H9 (cell line): ENCODE results near the gene POMT2. TPM values are rescaled to one million over a fixed set of nuclear protein-coding genes. Genes with fewer than 3 reads are reported as not detected.

Experiments used
- DNase-seq: peaks from one replicate; pipeline ENCODE4 v3.0.0-alpha.2; 2017
- H2AFZ ChIP-seq: one replicate; pipeline ENCODE4 v1.6.1; 2013; ENCODE audit warnings: mild to moderate bottlenecking, low read length, control low read depth, moderate library complexity
- H2AK5ac ChIP-seq: 2 replicates; pipeline ENCODE4 v1.6.1; 2013; ENCODE audit warnings: low read length, control low read depth, mixed read lengths; ENCODE audit not compliant: insufficient read length
- H2BK120ac ChIP-seq: one replicate; pipeline ENCODE4 v1.6.1; 2013; ENCODE audit warnings: low read depth, mild to moderate bottlenecking, low read length, control low read depth, inconsistent platforms; ENCODE audit not compliant: poor library complexity, severe bottlenecking
- H2BK12ac ChIP-seq: 2 replicates; pipeline ENCODE4 v1.6.1; 2013; ENCODE audit warnings: low read length, control low read depth, mixed read lengths, low read depth; ENCODE audit not compliant: insufficient read length
- H2BK15ac ChIP-seq: 2 replicates; pipeline ENCODE4 v1.6.1; 2013; ENCODE audit warnings: low read depth, low read length, control low read depth
- H2BK20ac ChIP-seq: one replicate; pipeline ENCODE4 v1.6.1; 2013; ENCODE audit warnings: low read depth, mild to moderate bottlenecking, low read length, control low read depth, inconsistent platforms; ENCODE audit not compliant: poor library complexity, severe bottlenecking
- H2BK5ac ChIP-seq: 2 replicates; pipeline ENCODE4 v1.6.1; 2013; ENCODE audit warnings: low read length, control low read depth, mixed read lengths; ENCODE audit not compliant: insufficient read length
- H3K14ac ChIP-seq: 2 replicates; pipeline ENCODE4 v1.6.1; 2013; ENCODE audit warnings: low read length, control low read depth; ENCODE audit not compliant: insufficient read depth
- H3K18ac ChIP-seq: 2 replicates; pipeline ENCODE4 v1.6.1; 2013; ENCODE audit warnings: low read depth, mild to moderate bottlenecking, mixed read lengths, low read length, control low read depth; ENCODE audit not compliant: insufficient read length
- H3K23ac ChIP-seq: 2 replicates; pipeline ENCODE4 v1.6.1; 2013; ENCODE audit warnings: low read length, control low read depth, mixed read lengths, low read depth; ENCODE audit not compliant: insufficient read length
- H3K23me2 ChIP-seq: 2 replicates; pipeline ENCODE4 v1.6.1; 2013; ENCODE audit warnings: low read depth, mild to moderate bottlenecking, mixed read lengths, low read length, control low read depth; ENCODE audit not compliant: insufficient read length, poor library complexity, severe bottlenecking
- H3K27ac ChIP-seq: 2 replicates; pipeline ENCODE4 v1.5.1; 2013; ENCODE audit warnings: low read length, control low read depth, mixed read lengths, low read depth; ENCODE audit not compliant: insufficient read length
- H3K27me3 ChIP-seq: 2 replicates; pipeline ENCODE4 v1.6.1; 2013; ENCODE audit warnings: low read length, control low read depth, inconsistent platforms; ENCODE audit not compliant: insufficient read depth
- H3K4ac ChIP-seq: 2 replicates; pipeline ENCODE4 v1.6.1; 2013; ENCODE audit warnings: low read depth, mild to moderate bottlenecking, control low read depth, inconsistent platforms, low read length, moderate library complexity
- H3K4me1 ChIP-seq: 2 replicates; pipeline ENCODE4 v1.6.1; 2013; ENCODE audit warnings: low read length, control low read depth, inconsistent platforms; ENCODE audit not compliant: insufficient read depth
- H3K4me2 ChIP-seq: 2 replicates; pipeline ENCODE4 v1.6.1; 2013; ENCODE audit warnings: low read length, control low read depth, mixed read lengths; ENCODE audit not compliant: insufficient read length, insufficient read depth
- H3K56ac ChIP-seq: 2 replicates; pipeline ENCODE4 v1.6.1; 2013; ENCODE audit warnings: low read depth, mild to moderate bottlenecking, mixed read lengths, low read length, control low read depth; ENCODE audit not compliant: insufficient read length
- H3K79me1 ChIP-seq: 2 replicates; pipeline ENCODE4 v1.6.1; 2013; ENCODE audit warnings: low read depth, mild to moderate bottlenecking, moderate library complexity, low read length, control low read depth, inconsistent platforms; ENCODE audit not compliant: insufficient read depth, poor library complexity, severe bottlenecking
- H3K79me2 ChIP-seq: 2 replicates; pipeline ENCODE4 v1.6.1; 2013; ENCODE audit warnings: low read length, control low read depth, inconsistent platforms; ENCODE audit not compliant: insufficient read depth
- H3K9ac ChIP-seq: 2 replicates; pipeline ENCODE4 v1.6.1; 2013; ENCODE audit warnings: low read length, control low read depth, mixed read lengths; ENCODE audit not compliant: insufficient read length; ENCODE audit errors: extremely low read depth
- H3K9me3 ChIP-seq: one replicate; pipeline ENCODE4 v1.6.1; 2013; ENCODE audit warnings: low read depth, low read length, inconsistent platforms; ENCODE audit not compliant: control insufficient read depth
- H3T11ph ChIP-seq: one replicate; pipeline ENCODE4 v1.6.1; 2013; ENCODE audit warnings: mild to moderate bottlenecking, low read length, control low read depth, inconsistent platforms
- H4K20me1 ChIP-seq: one replicate; pipeline ENCODE4 v1.6.1; 2013; ENCODE audit not compliant: control insufficient read depth, insufficient read length, insufficient read depth
- H4K5ac ChIP-seq: 2 replicates; pipeline ENCODE4 v1.6.1; 2013; ENCODE audit warnings: low read depth, mild to moderate bottlenecking, mixed read lengths, low read length, control low read depth; ENCODE audit not compliant: insufficient read length
- H4K8ac ChIP-seq: replicated peaks from 2 replicates; pipeline ENCODE4 v1.6.1; 2013; ENCODE audit warnings: low read length, control low read depth, mixed read lengths, low read depth; ENCODE audit not compliant: insufficient read length
- H4K91ac ChIP-seq: 2 replicates; pipeline ENCODE4 v1.6.1; 2013; ENCODE audit warnings: low read depth, mild to moderate bottlenecking, moderate library complexity, mixed read lengths, low read length, control low read depth; ENCODE audit not compliant: insufficient read length
- H3K27ac Mint-ChIP-seq, 3 experiments: 2 replicates in 2 of 3; 3 replicates in 1 of 3; pipeline ENCODE4 v1.8.0; 2020 to 2021; ENCODE audit warnings: mixed read lengths in 3 of 3, mild to moderate bottlenecking in 1 of 3, moderate library complexity in 1 of 3
- H3K27me3 Mint-ChIP-seq: 2 replicates; pipeline ENCODE4 v1.8.0; 2021; ENCODE audit warnings: low read depth, mild to moderate bottlenecking, moderate library complexity, mixed read lengths
- H3K36me3 Mint-ChIP-seq, 3 experiments: 2 replicates in 2 of 3; 3 replicates in 1 of 3; pipeline ENCODE4 v1.8.0; 2020 to 2021; ENCODE audit warnings: low read depth in 3 of 3, mixed read lengths in 3 of 3; ENCODE audit not compliant: insufficient read depth in 1 of 3
- H3K4me1 Mint-ChIP-seq, 2 experiments: 2 replicates each; pipeline ENCODE4 v1.8.0; 2020; ENCODE audit warnings: mixed read lengths in 2 of 2
- H3K4me3 Mint-ChIP-seq, 2 experiments: 2 replicates in 1 of 2; 3 replicates in 1 of 2; pipeline ENCODE4 v1.8.0; 2020 to 2021; ENCODE audit warnings: mild to moderate bottlenecking in 2 of 2, mixed read lengths in 2 of 2, moderate library complexity in 1 of 2
- H3K9me3 Mint-ChIP-seq, 2 experiments: 2 replicates in 1 of 2; 3 replicates in 1 of 2; pipeline ENCODE4 v1.8.0; 2020; ENCODE audit warnings: mild to moderate bottlenecking in 2 of 2, mixed read lengths in 2 of 2, moderate library complexity in 1 of 2
- WGBS: extraction: QIAGEN DNeasy Blood & Tissue Kit; methylation state at CpG from one replicate; pipeline ENCODE4 v1.1.7; 2013; ENCODE audit warnings: missing lambda C conversion rate, low lambda C conversion rate, mixed read lengths; ENCODE audit not compliant: insufficient read length; ENCODE audit errors: extremely low coverage; 5-methylcytosine and 5-hydroxymethylcytosine counted together
- total RNA-seq: library from RNA; stranded (reverse); gene quantifications from 2 replicates; pipeline ENCODE4 v1.2.1, GENCODE V29; 2021
- TF ChIP-seq, protein P1 (sequence below): fragments of 200-600 bp; sonication (generic); conservative IDR thresholded peaks from 3 replicates; pipeline ENCODE4 v1.8.0; 2021; ENCODE audit warnings: antibody characterized with exemption, mild to moderate bottlenecking

Gene POMT2
- total RNA-seq, 1 experiment from 2014 or later = 25.2 TPM

DNA sequence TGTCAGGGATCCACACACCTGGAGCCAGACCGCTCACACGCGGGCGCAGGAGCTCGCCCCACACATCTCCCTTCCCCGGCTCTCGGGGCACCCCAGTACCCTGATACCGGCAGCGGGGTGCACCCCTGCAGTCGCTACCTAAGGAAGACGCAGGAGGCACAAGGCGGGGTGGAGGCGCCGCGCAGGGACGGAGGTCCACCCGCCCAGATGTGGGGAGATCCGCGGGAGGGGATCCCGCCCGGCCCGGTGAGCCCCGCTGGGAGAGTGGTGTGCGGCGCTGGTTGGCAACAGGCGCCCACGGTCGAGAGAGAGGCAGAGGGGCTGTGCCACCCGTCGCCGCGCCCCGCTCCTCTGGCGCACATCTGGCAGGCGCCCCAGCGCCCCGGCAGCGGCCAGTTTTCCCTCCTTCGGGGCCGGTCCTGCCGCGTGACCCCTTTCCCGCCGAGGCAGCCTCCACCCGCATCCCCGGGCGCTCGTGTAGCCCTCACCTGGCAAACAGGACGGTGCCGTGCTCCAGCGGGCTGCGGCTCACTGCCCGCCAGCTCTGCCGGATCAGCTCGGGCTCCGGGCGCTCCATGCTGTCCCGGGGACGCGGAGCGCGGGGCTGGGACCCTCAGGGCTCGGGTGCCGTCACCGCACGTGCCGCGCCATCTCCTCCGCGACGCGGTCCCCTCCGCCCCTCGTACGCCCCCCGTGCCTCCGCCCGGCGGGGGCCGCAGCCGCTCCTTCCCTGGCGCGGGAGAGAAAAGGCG lies 50.1 kb downstream of the POMT2 start:
- Histone ChIP-seq H3K9me3 (no peaks in the 10 kb centered on the region), H3K23me2 (peaks cover 16% of the 10 kb centered on the region), H3K14ac (peak overlapping the region; percentile 6; the same call in 1 of the 2 replicates), H3K79me2 (no peaks in the 10 kb centered on the region), H3K27me3 (peaks cover 20% of the 10 kb centered on the region), H4K91ac (no peak overlapping the region), H3K27ac (no peak overlapping the region), H2BK5ac (no peak overlapping the region), H3T11ph (no peak overlapping the region), H2BK20ac (no peak overlapping the region), H2AFZ (no peak overlapping the region), H3K79me1 (no peaks in the 10 kb centered on the region), H3K4me2 (peak overlapping the region; percentile 55), H3K18ac (no peak overlapping the region), H3K4ac (no peak overlapping the region), H3K4me1 (no peaks in the 10 kb centered on the region), H4K5ac (no peak overlapping the region), H2BK120ac (no peak overlapping the region), H4K8ac (no peak overlapping the region), H2BK15ac (no peak overlapping the region), H3K9ac (no peak overlapping the region), H3K23ac (no peak overlapping the region), H3K56ac (no peak overlapping the region), H4K20me1 (no peaks in the 10 kb centered on the region), H2AK5ac (no peak overlapping the region), H2BK12ac (no peak overlapping the region)
- Mint-ChIP-seq H3K4me1 (peaks cover 4 to 21% of the 10 kb centered on the region in 2 experiments), H3K9me3 (peaks cover 2 to 10% of the 10 kb centered on the region in 2 experiments; a peak in 4 of 5 replicates), H3K27ac (no peak overlapping the region), H3K27me3 (peaks cover 61% of the 10 kb centered on the region), H3K4me3 (peak overlapping the region; percentile 52 to 77; a peak in 4 of 5 replicates), H3K36me3 (peaks cover 0 to 3% (median 0%) of the 10 kb centered on the region in 3 experiments; a peak in 3 of 7 replicates)
- TF ChIP-seq, protein P1, sequence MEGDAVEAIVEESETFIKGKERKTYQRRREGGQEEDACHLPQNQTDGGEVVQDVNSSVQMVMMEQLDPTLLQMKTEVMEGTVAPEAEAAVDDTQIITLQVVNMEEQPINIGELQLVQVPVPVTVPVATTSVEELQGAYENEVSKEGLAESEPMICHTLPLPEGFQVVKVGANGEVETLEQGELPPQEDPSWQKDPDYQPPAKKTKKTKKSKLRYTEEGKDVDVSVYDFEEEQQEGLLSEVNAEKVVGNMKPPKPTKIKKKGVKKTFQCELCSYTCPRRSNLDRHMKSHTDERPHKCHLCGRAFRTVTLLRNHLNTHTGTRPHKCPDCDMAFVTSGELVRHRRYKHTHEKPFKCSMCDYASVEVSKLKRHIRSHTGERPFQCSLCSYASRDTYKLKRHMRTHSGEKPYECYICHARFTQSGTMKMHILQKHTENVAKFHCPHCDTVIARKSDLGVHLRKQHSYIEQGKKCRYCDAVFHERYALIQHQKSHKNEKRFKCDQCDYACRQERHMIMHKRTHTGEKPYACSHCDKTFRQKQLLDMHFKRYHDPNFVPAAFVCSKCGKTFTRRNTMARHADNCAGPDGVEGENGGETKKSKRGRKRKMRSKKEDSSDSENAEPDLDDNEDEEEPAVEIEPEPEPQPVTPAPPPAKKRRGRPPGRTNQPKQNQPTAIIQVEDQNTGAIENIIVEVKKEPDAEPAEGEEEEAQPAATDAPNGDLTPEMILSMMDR = no peak
- WGBS = no CpG with 5 or more reads among the region's 84 CpGs
- DNase-seq = no peak
